ENCODE data around the gene CD86.
A peak's percentile ranks its signal among the peaks of the same experiment; 100 is the strongest.

GRCh38 chr3:122092460-122093165, 37.5 kb downstream of the CD86 start:
- TF ChIP-seq CTCF (IDR thresholded peaks at IDR 0.05) (peak in 4 of 6 experiments; percentile 29 to 35 (median 32)), POLR2A (IDR thresholded peaks at IDR 0.05) (no peak)

Measured in Peyer's patch (tissue), 4 donors.